Superior temporal gyrus (tissue), 1 donor: ENCODE data around the gene JAM3.

Source experiments
- DNase-seq: peaks from one replicate; pipeline ENCODE4 v3.0.0-alpha.2; 2016; ENCODE audit errors: extremely low spot score

Gene JAM3

DNA sequence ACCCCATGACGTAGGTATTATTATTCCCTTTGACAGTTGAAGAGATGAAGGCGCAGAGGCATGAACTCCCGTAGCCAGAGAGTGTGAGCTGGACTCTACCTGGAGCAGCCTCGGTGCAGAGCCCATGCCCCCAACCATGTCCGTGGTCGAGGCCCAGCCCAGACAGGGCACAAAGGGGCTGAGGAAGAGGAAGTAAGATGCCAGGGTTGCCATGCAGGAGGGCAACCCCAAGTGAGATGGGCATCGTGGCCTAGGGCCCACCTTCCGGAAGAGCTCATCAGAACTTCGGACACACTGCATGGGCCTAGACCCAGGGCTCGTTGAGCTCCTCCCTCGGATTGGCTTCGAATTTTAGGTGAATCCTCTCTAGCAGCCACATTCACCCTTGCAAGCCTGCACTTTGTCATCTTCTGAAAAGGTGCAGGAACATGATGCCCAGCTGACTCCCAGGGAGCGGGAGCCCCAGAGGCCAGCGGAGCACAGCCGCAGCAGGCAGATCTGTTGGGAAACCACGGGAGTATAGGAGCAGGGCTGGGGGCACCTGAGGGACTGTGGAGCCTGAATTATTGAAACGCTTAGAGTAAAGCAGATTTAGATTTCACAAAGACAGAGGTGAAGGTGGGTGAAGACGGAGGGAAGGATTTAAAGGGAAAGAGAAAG lies 29.0 kb upstream of the JAM3 start:
- DNase-seq = no peak

DNA sequence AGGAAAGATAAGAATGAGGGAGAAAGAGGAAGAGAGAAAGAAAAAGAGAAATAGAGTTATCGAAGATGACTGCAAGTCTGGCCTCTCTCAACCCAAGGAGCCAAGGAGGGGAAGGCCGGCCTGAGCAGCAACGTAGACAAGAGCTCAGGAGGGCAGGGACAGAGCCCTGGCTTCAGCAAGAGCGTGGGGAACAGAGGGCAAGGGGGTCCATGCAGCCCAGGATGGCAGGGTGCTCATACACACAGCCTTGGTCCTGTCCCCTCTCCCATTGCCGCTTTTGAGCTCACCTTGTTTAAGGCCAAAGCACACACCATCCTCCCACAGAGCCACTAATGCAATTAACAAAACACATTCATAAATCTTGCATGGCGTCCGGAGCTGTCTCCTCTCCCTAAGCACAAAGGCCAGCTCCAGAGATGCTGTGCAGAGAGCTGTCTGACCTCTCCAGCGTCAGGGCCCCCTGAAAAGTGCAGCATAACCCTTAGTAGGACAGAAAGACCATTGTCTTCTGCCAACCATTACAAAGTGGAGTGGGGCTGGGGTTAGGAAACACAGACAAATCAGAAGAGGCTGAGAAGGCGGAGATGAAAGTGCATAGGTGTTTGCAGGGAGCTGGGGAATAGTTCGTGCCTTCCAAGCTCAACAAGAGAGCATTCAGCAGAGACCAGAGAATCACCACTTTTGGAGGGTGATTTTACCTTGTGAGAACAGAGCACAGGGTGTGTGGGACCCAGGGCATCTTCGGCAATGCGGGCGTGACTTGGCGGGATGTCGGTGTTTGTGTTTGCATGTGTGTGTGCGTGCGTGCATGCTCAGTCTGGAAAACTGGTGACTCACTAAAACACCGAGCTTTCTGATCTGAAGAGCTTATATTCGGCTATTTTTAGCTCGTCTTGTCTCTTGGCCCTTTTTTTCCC lies 28.2 kb upstream of the JAM3 start:
- peak; percentile 49 for DNase-seq

GRCh38 chr11:134041349-134041748 lies 27.5 kb upstream of the JAM3 start:
- no peak for DNase-seq

- DNase-seq = no peak
These were observed 26.8 kb upstream of the JAM3 start for GRCh38 chr11:134041791-134042696.

GRCh38 chr11:134043821-134044420 lies 25.0 kb upstream of the JAM3 start:
- no peak for DNase-seq

DNA sequence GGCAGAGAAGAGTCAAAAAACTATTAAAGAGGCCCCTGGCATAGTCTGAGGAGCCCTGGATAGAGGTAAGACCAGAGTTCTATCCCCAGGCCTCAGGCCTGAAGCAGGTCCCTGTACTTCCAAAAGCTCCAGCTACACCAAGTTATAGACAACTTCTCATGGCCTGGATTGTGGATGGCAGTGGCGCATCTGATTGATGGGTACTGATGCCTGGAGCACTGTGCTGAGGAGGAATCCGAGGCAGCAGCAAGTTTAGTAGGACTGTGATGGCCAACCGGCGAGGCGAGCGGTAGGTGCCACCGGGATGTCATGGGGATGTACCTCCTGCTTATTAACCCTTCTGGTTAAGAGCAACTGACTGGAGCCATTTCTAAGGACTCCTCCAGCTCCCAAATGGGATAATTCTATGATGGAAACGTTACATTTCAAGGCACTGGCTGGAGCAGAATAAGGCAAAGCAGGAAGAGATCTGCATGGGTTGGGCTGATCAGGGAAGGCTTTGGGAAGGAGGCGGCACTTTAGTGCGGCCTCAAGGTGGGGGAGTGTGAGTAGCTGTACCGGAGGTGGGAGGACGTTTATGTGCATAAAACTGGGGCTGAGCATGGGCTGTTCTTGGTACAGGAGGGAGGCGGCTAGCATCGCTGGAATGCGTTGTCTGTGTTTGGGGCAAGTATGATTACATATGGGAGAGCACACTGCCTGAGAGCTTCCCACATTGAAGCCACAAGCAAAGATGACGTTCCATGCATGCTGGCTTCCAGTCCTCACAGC lies 24.2 kb upstream of the JAM3 start:
- no peak for DNase-seq

DNA sequence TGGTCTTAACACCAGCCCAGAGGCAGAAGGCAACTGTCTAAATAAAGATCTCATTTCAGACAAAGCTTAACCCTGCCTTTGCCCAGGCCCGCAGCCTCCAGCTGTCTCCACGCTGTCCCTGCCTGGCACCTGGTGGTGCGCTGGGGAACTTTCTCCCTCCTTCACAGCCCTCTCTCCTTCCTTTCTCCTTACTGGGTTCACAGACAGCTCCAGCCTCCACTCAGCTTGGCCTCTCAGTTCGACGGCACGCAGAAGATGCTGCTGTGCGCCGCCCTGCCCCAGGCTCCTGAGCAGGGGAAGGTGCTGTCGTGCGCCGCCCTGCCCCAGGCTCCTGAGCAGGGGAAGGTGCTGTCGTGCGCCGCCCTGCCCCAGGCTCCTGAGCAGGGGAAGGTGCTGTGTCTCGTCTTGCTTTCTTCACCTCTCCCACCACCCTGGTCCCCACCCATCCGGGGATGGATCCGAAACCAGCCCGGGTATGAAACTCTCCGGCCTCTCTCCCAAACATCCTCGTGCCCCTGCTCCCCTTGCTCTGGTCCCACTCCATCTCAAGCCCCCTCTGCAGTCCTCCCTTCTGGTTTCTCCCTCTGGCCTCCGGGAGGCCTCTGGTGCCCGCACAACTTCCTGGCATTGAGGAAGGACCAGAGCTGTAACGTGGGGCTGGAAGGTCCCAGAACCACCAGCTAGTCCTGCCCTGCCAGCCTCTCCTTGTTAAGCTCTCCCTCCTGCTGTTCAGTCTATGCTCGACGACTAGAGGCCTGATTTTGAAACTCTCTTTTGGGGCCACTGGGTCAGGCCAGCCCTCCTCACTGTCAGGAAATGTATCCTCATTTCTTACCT lies 22.9 kb upstream of the JAM3 start:
- no peak for DNase-seq

DNA sequence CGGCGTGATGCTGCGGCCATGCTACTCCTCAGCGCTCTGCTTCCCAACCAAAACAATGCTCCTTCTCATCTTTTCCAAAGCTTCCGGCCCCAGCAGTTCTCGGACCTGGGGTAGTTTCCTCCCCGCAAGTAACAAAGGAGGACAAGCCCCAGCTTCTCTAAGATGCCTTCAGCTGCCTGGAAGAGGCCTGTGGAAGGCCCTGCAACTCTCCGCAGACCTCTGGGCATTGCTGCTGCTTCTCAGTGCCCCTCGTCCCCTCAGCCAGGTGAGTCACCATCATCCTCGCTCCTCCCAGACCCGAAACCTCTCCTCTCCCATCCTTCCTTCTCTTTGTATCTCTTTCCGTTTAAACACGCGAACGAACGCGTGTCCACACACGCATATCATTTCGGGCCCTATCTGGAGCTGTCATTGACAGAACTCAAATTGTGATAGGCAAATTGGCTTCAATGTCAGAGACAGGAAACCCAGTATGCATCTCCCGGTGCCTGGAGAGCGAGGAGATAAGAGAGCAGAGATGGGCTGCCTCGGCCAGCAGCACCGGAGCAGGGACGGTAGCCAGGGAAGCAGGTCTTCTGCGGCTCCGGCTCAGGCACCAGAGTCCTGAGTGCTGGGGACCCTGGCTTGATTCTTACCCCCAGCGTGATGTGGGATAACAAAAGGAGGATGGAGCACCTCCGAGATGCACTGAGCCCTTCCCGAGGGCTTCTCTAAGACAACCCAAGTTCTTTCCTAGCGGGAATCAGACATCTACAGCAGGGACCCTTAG lies 22.0 kb upstream of the JAM3 start:
- no peak for DNase-seq

DNA sequence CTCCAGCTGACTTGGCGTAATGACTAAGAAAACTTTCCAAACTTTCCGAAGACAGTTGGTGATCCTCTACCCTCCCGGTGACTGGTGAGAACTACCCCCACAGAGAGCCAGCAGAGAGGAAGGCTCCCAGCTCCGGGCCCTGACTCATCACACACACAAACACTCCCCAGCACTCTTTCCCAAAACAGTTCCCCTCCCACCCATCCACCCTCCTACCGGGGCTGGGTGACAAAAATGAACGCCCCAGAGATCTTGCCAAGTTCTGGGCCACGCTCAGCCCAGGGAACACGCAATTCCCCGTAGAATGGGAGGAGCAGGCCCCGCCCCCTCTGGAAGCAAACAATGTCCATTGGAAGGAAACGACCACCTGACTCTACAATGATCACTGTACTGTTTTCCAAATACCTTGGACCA lies 21.3 kb upstream of the JAM3 start:
- no peak for DNase-seq

DNA sequence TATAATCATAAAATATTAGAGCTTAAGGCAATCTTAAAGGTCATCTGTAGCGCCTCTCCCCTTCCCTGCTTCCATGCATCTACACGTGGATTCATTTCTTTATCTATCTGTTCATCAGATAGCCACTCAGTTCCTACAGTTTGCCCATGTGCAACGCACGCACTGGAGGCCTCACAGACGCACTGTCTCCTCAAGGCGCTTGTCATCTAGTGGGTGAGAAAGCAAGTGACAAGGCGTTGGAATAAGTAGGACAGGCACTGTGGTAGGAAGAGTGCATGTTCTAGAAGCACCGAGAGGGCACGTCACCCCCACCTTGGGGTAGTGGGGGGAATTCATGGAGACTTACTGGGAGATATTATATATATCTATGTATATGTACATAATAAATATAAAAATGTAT lies 20.8 kb upstream of the JAM3 start:
- DNase-seq = no peak

DNA sequence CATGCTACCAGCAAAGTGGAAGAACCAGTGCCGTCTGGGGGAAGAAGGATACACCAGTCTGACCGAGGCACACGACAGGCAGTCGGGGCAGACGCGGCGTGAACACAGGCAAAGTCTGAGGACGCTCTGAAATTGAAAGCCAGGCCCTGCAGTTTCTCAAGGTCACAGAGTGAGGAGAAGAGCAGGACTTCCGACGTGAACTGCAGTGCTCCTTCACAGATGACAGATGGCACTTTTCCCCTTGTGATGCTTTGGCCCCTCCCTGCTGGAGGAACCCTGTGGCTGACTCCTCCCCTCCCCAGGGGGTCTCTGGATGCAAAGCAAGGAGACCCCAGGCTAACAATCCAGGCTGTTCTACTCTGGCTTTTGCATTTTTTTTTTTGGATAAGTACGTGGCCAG lies 19.6 kb upstream of the JAM3 start:
- DNase-seq = no peak

DNA sequence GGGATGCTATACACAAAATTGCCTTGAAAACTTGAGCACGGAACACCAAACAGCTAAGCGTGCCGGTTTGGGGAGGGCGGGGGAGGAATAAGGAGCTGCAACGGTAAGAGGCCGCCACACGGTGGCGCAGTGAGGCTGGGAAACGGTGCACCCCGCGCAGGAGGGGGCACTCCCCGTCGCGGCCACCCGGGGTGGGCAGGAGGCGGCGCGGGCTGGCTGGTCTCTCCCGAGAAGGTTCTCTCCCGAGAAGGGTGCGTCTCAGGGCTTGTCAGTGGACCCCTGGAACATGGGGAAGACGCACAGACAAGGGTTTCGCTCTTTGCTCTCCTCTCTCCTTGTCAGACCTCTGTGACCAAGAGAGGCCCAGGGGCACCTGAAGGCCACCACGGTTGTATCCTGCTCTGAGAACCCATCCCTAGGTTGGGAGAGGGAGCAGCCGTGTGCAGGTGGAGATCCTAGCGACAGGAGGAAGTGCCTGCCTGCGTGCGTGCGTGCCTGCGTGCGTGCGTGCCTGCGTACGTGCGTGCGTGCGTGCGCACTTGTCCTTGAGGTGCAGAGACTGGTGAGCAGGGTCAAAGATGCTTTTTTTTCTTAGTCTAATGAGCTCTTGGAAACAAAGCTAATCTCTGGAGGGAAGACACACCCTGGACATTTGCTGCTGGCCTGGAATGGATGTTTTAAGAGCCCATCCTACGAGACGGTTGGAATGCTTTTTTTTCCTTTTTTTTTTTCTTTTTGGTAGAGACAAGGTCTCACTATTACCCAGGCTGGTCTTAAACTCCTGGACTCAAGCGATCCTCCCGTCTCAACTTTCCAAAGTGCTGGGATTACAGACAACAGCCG lies 18.1 kb upstream of the JAM3 start:
- peak; percentile 89 for DNase-seq

DNA sequence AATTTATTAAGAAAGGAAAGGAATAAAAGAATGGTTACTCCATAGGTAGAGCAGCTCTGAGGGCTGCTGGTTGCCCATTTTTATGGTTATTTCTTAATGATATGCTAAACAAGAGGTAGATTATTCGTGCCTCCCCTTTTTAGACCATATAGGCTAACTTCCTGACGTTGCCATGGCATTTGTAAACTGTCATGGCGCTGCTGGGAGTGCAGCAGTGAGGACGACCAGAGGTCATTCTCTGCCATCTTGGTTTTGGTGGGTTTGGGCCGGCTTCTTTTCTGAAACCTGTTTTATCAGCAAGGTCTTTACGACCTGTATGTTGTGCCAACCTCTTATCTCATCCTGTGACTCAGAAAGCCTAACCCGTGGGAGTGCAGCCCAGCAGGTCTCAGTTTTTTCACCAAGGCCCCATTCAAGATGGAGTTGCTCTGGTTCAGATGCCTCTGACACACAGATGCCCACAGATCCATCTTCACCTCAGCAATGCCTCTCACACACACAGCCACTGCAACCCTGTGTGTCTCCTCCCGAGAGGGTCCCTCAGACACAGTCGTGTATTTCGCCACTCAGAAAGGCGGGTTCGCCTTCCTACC lies 16.4 kb upstream of the JAM3 start:
- DNase-seq = no peak

DNA sequence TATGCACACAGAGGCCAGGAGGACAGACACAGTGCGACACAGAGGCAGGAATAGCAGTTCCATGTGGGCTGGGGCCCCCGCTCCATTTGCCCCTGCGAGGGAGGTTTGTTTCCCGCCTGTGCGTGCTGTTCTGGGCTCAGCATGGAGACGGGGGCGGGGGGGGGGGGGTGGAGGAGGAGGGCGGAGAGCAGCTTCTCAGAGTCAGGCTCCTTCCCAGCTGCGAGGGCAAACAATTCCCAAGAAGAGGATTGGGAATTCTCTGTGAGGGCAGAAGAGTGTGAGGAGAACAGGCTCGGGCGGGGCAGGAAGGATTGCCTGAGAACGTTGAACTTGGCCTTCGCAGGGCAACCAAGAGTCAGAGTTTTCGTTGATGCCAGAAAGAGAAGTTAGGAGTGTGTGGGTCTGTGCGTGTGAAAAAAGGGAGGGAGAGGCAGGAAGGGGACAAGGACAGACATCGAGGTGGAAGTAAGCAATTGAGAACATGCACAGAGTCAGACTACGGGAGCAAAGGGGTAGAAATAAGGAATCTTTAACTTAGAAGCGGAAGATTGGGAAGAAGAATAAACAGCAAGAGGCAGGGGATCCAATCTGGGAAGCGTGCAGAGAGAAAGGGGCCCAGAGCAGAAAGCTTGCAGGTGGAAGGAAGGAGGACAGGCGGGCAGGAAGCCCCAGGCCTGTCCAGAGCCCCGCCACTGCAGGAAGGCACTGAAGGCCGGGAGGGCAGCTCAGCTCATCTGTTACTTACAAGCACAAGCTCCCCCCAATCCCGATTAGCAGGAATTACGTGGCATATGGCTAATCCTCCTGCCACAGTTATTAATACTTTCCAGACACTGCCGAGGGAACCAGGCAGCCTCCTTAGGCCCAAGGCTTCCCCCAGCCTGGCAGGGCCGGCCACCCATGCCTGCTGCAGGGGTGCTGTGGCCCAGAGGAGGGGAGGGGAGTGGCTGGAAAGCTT lies 15.6 kb upstream of the JAM3 start:
- DNase-seq = no peak

DNA sequence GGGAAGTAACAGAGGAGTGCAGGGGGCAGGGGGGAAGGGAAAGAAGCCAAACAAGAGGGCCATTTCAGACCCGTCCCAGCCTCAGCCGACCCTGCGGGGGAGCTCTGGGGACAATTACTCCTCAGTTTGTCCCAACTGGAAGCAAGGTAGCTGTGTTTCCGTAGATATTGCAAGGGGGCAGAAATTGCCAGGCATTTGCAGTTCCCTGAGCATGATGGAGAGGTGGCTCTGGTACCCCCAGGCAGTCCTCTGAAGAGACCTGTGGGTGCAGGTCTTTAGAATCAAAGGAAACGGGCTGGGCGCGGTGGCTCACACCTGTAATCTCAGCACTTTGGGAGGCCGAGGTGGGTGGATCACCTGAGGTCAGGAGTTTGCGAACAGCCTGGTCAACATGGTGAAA lies 13.8 kb upstream of the JAM3 start:
- DNase-seq = no peak

- DNase-seq = no peak
These were observed 8.6 kb upstream of the JAM3 start for GRCh38 chr11:134060316-134060715.
